Measurements from ENCODE around the gene SLC7A6. TPM values are rescaled to one million over a fixed set of nuclear protein-coding genes. Genes with fewer than 3 reads are reported as not detected.

SLC7A6 gene
- total and polyA plus RNA-seq, 2 of the 13 experiments (the other 11 are each of a cell fraction or from before 2014, with no cell fraction given), result 35.8 to 70.8 TPM

DNA sequence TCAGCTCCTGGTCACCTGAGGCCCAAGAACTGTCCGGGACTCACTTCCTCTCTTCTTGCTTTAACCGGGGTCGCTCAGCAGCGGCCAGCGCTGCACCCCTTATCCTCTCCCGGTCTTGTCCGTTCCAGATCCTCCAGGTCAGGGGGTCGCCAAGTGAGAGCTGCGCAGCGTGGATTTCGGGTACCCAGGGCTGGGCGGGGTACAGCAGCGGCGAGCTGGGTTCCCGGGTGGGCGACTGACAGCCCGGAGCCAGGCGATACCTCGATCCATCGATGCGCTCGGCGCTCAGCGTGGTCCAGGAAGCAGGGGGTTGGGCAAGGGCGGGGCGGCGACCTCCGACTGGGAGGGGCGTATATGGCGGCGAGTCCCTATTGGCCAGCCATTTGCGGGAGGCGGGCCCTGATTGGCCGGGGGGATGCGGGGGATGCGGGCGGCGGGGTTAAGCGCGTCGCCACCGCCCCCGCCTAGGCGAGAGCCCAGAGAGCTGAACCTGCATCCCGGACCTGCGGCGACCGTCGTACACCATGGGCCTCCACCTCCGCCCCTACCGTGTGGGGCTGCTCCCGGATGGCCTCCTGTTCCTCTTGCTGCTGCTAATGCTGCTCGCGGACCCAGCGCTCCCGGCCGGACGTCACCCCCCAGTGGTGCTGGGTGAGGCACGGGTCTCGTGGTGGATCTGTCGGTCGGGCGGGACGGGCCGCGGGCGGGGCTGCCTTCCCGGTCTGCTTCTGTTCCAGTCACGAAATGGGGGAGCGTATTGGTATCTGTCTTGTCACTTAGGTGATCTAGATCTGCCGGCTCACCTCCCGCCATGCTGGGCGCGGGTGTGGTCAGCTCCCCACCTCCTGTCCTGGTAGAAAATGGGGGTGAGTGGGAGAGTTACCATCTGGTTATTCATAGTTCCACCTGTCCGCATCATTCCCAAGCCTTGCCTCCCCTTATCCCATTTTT lies 19.1 kb upstream of the SLC7A6 start, which contains the start of gene PLA2G15 (continued):
- TF ChIP-seq, protein P1, sequence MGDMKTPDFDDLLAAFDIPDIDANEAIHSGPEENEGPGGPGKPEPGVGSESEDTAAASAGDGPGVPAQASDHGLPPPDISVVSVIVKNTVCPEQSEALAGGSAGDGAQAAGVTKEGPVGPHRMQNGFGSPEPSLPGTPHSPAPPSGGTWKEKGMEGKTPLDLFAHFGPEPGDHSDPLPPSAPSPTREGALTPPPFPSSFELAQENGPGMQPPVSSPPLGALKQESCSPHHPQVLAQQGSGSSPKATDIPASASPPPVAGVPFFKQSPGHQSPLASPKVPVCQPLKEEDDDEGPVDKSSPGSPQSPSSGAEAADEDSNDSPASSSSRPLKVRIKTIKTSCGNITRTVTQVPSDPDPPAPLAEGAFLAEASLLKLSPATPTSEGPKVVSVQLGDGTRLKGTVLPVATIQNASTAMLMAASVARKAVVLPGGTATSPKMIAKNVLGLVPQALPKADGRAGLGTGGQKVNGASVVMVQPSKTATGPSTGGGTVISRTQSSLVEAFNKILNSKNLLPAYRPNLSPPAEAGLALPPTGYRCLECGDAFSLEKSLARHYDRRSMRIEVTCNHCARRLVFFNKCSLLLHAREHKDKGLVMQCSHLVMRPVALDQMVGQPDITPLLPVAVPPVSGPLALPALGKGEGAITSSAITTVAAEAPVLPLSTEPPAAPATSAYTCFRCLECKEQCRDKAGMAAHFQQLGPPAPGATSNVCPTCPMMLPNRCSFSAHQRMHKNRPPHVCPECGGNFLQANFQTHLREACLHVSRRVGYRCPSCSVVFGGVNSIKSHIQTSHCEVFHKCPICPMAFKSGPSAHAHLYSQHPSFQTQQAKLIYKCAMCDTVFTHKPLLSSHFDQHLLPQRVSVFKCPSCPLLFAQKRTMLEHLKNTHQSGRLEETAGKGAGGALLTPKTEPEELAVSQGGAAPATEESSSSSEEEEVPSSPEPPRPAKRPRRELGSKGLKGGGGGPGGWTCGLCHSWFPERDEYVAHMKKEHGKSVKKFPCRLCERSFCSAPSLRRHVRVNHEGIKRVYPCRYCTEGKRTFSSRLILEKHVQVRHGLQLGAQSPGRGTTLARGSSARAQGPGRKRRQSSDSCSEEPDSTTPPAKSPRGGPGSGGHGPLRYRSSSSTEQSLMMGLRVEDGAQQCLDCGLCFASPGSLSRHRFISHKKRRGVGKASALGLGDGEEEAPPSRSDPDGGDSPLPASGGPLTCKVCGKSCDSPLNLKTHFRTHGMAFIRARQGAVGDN (CRISPR knock-in tag; IDR thresholded peaks at IDR 0.05), result peak; percentile 90
- TF ChIP-seq GFI1 (CRISPR knock-in tag; IDR thresholded peaks at IDR 0.05; ENCODE audit: borderline replicate concordance) (no peak), ZFP36L1 (CRISPR knock-in tag; IDR thresholded peaks at IDR 0.05) (no peak), MEIS1 (CRISPR knock-in tag; IDR thresholded peaks at IDR 0.05; ENCODE audit: borderline replicate concordance) (no peak; the same call in 1 of the 2 replicates), ZNF143 (CRISPR knock-in tag; IDR thresholded peaks at IDR 0.05) (0 out of 2 replicates have a peak, but pooled peaks have one; percentile 10), SOX6 (IDR thresholded peaks at IDR 0.05) (no peak), SOX6 (CRISPR knock-in tag; IDR thresholded peaks at IDR 0.05) (peak; percentile 69), NAIF1 (CRISPR knock-in tag; IDR thresholded peaks at IDR 0.05; ENCODE audit: borderline replicate concordance) (no peak), SMARCC2 (IDR thresholded peaks at IDR 0.05) (no peak), ZNF253 (CRISPR knock-in tag; IDR thresholded peaks at IDR 0.05; ENCODE audit: borderline replicate concordance) (peak; percentile 33; the same call in 1 of the 2 replicates), PCBP1 (IDR thresholded peaks at IDR 0.05; ENCODE audit: borderline replicate concordance, low read depth, low read length) (0 out of 2 replicates have a peak, but pooled peaks have one; percentile 25), HDAC6 (IDR thresholded peaks at IDR 0.05; ENCODE audit: low read depth, low read length) (no peak), ARNTL (CRISPR knock-in tag; IDR thresholded peaks at IDR 0.05) (peak; percentile 53), THAP11 (CRISPR knock-in tag; IDR thresholded peaks at IDR 0.05) (peak; percentile 84), FOSL2 (CRISPR knock-in tag; IDR thresholded peaks at IDR 0.05) (peak; percentile 16; the same call in 1 of the 2 replicates)
- TF ChIP-seq, protein P2, sequence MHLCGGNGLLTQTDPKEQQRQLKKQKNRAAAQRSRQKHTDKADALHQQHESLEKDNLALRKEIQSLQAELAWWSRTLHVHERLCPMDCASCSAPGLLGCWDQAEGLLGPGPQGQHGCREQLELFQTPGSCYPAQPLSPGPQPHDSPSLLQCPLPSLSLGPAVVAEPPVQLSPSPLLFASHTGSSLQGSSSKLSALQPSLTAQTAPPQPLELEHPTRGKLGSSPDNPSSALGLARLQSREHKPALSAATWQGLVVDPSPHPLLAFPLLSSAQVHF (CRISPR knock-in tag; IDR thresholded peaks at IDR 0.05), result 0 out of 2 replicates have a peak, but pooled peaks have one; percentile 68
- TF ChIP-seq, protein P3, sequence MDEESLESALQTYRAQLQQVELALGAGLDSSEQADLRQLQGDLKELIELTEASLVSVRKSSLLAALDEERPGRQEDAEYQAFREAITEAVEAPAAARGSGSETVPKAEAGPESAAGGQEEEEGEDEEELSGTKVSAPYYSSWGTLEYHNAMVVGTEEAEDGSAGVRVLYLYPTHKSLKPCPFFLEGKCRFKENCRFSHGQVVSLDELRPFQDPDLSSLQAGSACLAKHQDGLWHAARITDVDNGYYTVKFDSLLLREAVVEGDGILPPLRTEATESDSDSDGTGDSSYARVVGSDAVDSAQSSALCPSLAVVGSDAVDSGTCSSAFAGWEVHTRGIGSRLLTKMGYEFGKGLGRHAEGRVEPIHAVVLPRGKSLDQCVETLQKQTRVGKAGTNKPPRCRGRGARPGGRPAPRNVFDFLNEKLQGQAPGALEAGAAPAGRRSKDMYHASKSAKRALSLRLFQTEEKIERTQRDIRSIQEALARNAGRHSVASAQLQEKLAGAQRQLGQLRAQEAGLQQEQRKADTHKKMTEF (CRISPR knock-in tag; IDR thresholded peaks at IDR 0.05), result peak; percentile 91
- TF ChIP-seq, protein P4, sequence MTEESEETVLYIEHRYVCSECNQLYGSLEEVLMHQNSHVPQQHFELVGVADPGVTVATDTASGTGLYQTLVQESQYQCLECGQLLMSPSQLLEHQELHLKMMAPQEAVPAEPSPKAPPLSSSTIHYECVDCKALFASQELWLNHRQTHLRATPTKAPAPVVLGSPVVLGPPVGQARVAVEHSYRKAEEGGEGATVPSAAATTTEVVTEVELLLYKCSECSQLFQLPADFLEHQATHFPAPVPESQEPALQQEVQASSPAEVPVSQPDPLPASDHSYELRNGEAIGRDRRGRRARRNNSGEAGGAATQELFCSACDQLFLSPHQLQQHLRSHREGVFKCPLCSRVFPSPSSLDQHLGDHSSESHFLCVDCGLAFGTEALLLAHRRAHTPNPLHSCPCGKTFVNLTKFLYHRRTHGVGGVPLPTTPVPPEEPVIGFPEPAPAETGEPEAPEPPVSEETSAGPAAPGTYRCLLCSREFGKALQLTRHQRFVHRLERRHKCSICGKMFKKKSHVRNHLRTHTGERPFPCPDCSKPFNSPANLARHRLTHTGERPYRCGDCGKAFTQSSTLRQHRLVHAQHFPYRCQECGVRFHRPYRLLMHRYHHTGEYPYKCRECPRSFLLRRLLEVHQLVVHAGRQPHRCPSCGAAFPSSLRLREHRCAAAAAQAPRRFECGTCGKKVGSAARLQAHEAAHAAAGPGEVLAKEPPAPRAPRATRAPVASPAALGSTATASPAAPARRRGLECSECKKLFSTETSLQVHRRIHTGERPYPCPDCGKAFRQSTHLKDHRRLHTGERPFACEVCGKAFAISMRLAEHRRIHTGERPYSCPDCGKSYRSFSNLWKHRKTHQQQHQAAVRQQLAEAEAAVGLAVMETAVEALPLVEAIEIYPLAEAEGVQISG (CRISPR knock-in tag; IDR thresholded peaks at IDR 0.05), result peak; percentile 70; the same call in 1 of the 2 replicates
- TF ChIP-seq, protein P5, sequence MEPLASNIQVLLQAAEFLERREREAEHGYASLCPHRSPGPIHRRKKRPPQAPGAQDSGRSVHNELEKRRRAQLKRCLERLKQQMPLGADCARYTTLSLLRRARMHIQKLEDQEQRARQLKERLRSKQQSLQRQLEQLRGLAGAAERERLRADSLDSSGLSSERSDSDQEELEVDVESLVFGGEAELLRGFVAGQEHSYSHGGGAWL (CRISPR knock-in tag; IDR thresholded peaks at IDR 0.05), result peak; percentile 72; the same call in 1 of the 2 replicates
